ENCODE data around the gene ASCC3.

The ASCC3 gene

GRCh38 chr6:100620085-100620840 lies 260.9 kb downstream of the ASCC3 start:
- Histone ChIP-seq H4K20me1 (ENCODE audit: control insufficient read depth, insufficient read depth, low read depth, low read length) (no peaks in the 10 kb centered on the region), H3K4me2 (ENCODE audit: low read length) (no peak overlapping the region), H3K27me3 (ENCODE audit: control insufficient read depth, low read length) (no peaks in the 10 kb centered on the region), H3K36me3 (ENCODE audit: control insufficient read depth, low read length) (peaks cover 13% of the 10 kb centered on the region), H3K79me2 (ENCODE audit: control insufficient read depth, low read length) (no peaks in the 10 kb centered on the region), H3K27ac (ENCODE audit: low read depth, low read length) (no peak overlapping the region), H3F3A (ENCODE audit: control insufficient read depth, insufficient read depth) (no peaks in the 10 kb centered on the region), H3K4me1 (ENCODE audit: control insufficient read depth, low read length) (no peaks in the 10 kb centered on the region), H3K9me2 (replicated peaks; ENCODE audit: control insufficient read depth, low read length) (no peaks in the 10 kb centered on the region), H3K4me3 (ENCODE audit: low read length) (no peak overlapping the region), H3K9me3 (ENCODE audit: control insufficient read depth, insufficient read depth, low read length) (no peaks in the 10 kb centered on the region)
- TF ChIP-seq, protein P1, sequence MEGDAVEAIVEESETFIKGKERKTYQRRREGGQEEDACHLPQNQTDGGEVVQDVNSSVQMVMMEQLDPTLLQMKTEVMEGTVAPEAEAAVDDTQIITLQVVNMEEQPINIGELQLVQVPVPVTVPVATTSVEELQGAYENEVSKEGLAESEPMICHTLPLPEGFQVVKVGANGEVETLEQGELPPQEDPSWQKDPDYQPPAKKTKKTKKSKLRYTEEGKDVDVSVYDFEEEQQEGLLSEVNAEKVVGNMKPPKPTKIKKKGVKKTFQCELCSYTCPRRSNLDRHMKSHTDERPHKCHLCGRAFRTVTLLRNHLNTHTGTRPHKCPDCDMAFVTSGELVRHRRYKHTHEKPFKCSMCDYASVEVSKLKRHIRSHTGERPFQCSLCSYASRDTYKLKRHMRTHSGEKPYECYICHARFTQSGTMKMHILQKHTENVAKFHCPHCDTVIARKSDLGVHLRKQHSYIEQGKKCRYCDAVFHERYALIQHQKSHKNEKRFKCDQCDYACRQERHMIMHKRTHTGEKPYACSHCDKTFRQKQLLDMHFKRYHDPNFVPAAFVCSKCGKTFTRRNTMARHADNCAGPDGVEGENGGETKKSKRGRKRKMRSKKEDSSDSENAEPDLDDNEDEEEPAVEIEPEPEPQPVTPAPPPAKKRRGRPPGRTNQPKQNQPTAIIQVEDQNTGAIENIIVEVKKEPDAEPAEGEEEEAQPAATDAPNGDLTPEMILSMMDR (IDR thresholded peaks at IDR 0.05; ENCODE audit: low read depth, low read length, poor library complexity, severe bottlenecking) = no peak
- no peak for TF ChIP-seq EZH2phosphoT487 (IDR thresholded peaks at IDR 0.05; ENCODE audit: borderline replicate concordance, low read length)

GRCh38 chr6:100618351-100618671 lies 262.8 kb downstream of the ASCC3 start:
- peaks cover 8% of the 10 kb centered on the region for H3K36me3 ChIP-seq (ENCODE audit: control insufficient read depth, low read length)
- TF ChIP-seq, protein P1 (IDR thresholded peaks at IDR 0.05; ENCODE audit: low read depth, low read length, poor library complexity, severe bottlenecking) = no peak
- no peak for TF ChIP-seq EZH2phosphoT487 (IDR thresholded peaks at IDR 0.05; ENCODE audit: borderline replicate concordance, low read length)
- H3K79me2 ChIP-seq (ENCODE audit: control insufficient read depth, low read length) = no peaks in the 10 kb centered on the region
- no peaks in the 10 kb centered on the region for H3F3A ChIP-seq (ENCODE audit: control insufficient read depth, insufficient read depth)
- H3K9me3 ChIP-seq (ENCODE audit: control insufficient read depth, insufficient read depth, low read length) = no peaks in the 10 kb centered on the region
- no peaks in the 10 kb centered on the region for H3K9me2 ChIP-seq (replicated peaks; ENCODE audit: control insufficient read depth, low read length)
- no peaks in the 10 kb centered on the region for H3K27me3 ChIP-seq (ENCODE audit: control insufficient read depth, low read length)
- no peaks in the 10 kb centered on the region for H4K20me1 ChIP-seq (ENCODE audit: control insufficient read depth, insufficient read depth, low read depth, low read length)
- no peak overlapping the region for H3K4me3 ChIP-seq (ENCODE audit: low read length)
- no peaks in the 10 kb centered on the region for H3K4me1 ChIP-seq (ENCODE audit: control insufficient read depth, low read length)
- no peak overlapping the region for H3K4me2 ChIP-seq (ENCODE audit: low read length)
- no peak overlapping the region for H3K27ac ChIP-seq (ENCODE audit: low read depth, low read length)

- Histone ChIP-seq H3K79me2 (ENCODE audit: control insufficient read depth, low read length) (no peaks in the 10 kb centered on the region), H3K4me2 (ENCODE audit: low read length) (no peak overlapping the region), H3K9me3 (ENCODE audit: control insufficient read depth, insufficient read depth, low read length) (no peaks in the 10 kb centered on the region), H3K27ac (ENCODE audit: low read depth, low read length) (no peak overlapping the region), H3K4me3 (ENCODE audit: low read length) (no peak overlapping the region), H3K4me1 (ENCODE audit: control insufficient read depth, low read length) (no peaks in the 10 kb centered on the region), H3F3A (ENCODE audit: control insufficient read depth, insufficient read depth) (no peaks in the 10 kb centered on the region), H3K36me3 (ENCODE audit: control insufficient read depth, low read length) (peaks cover 7% of the 10 kb centered on the region; the same call in 1 of the 2 replicates), H4K20me1 (ENCODE audit: control insufficient read depth, insufficient read depth, low read depth, low read length) (no peaks in the 10 kb centered on the region), H3K9me2 (replicated peaks; ENCODE audit: control insufficient read depth, low read length) (no peaks in the 10 kb centered on the region), H3K27me3 (ENCODE audit: control insufficient read depth, low read length) (no peaks in the 10 kb centered on the region)
- TF ChIP-seq, protein P1 (IDR thresholded peaks at IDR 0.05; ENCODE audit: low read depth, low read length, poor library complexity, severe bottlenecking) = no peak
- no peak for TF ChIP-seq EZH2phosphoT487 (IDR thresholded peaks at IDR 0.05; ENCODE audit: borderline replicate concordance, low read length)
Observed at GRCh38 chr6:100617633-100618350, 263.3 kb downstream of the ASCC3 start.

Measured in DOHH2 (cell line).